Neural cell (in vitro differentiated cells): ENCODE measurements around the gene SH2D3A. TPM values are rescaled to one million over a fixed set of nuclear protein-coding genes. Genes with fewer than 3 reads are reported as not detected.

Source experiments
- H2AFZ ChIP-seq: fragments of 200-600, 300-800 bp; sonication (generic), shearing (Covaris generic); 2 replicates; pipeline ENCODE4 v1.6.0; 2014; ENCODE audit warnings: low read depth, mild to moderate bottlenecking, antibody characterized with exemption, low read length, moderate library complexity
- H3F3A ChIP-seq: fragments of 200-600 bp; shearing (Covaris generic); 2 replicates; pipeline ENCODE4 v1.6.1; 2016; ENCODE audit warnings: mild to moderate bottlenecking, moderate library complexity, mixed read lengths, antibody characterized with exemption, low read length; ENCODE audit not compliant: insufficient read depth, poor library complexity, severe bottlenecking
- H3K27ac ChIP-seq: fragments of 200-600, 300-800 bp; sonication (generic), shearing (Covaris generic); 2 replicates; pipeline ENCODE4 v1.5.1; 2014; ENCODE audit warnings: mild to moderate bottlenecking, low read length, moderate library complexity
- H3K27me3 ChIP-seq: fragments of 300-800, 200-600 bp; sonication (generic), shearing (Covaris generic); 2 replicates; pipeline ENCODE4 v1.6.0; 2014; ENCODE audit warnings: mild to moderate bottlenecking, low read depth, low read length, moderate library complexity; ENCODE audit not compliant: insufficient read depth
- H3K36me3 ChIP-seq: fragments of 300-800, 200-600 bp; sonication (generic), shearing (Covaris generic); 2 replicates; pipeline ENCODE4 v1.5.1; 2014; ENCODE audit warnings: mild to moderate bottlenecking, antibody characterized with exemption, low read length, moderate library complexity; ENCODE audit not compliant: insufficient read depth
- H3K4me2 ChIP-seq: fragments of 300-800, 200-600 bp; sonication (generic), shearing (Covaris generic); 2 replicates; pipeline ENCODE4 v1.6.0; 2014; ENCODE audit warnings: mild to moderate bottlenecking, low read length
- H3K4me3 ChIP-seq: fragments of 300-800, 200-600 bp; sonication (generic), shearing (Covaris generic); 2 replicates; pipeline ENCODE4 v1.5.1; 2014; ENCODE audit warnings: mild to moderate bottlenecking, low read length, moderate library complexity
- H3K79me2 ChIP-seq: fragments of 200-600 bp; shearing (Covaris generic); replicated peaks from 2 replicates; pipeline ENCODE4 v1.6.0; 2014; ENCODE audit warnings: mild to moderate bottlenecking, low read length, moderate library complexity; ENCODE audit not compliant: insufficient read depth
- H3K9ac ChIP-seq: fragments of 300-800, 200-600 bp; sonication (generic), shearing (Covaris generic); 2 replicates; pipeline ENCODE4 v1.6.1; 2016; ENCODE audit warnings: mild to moderate bottlenecking, low read length, mixed read lengths
- H3K9me2 ChIP-seq: fragments of 200-600 bp; shearing (Covaris generic); 2 replicates; pipeline ENCODE4 v1.6.1; 2016; ENCODE audit warnings: mild to moderate bottlenecking, low read length, mixed read lengths; ENCODE audit not compliant: insufficient read depth
- H3K9me3 ChIP-seq: fragments of 200-600, 300-800 bp; sonication (generic), shearing (Covaris generic); 2 replicates; pipeline ENCODE4 v1.6.1; 2016; ENCODE audit warnings: mild to moderate bottlenecking, mixed run types, low read length, moderate library complexity, mixed read lengths
- H4K20me1 ChIP-seq: fragments of 200-600 bp; shearing (Covaris generic); 2 replicates; pipeline ENCODE4 v1.6.1; 2016; ENCODE audit warnings: mild to moderate bottlenecking, mixed run types; ENCODE audit not compliant: insufficient read depth
- EP300 ChIP-seq: fragments of 450-650 bp; conservative IDR thresholded peaks from 2 replicates; pipeline ENCODE4 v1.6.1; 2014; ENCODE audit warnings: antibody characterized with exemption, mild to moderate bottlenecking, moderate library complexity; ENCODE audit not compliant: poor library complexity, severe bottlenecking
- EZH2 ChIP-seq: fragments of 200-600, 300-800 bp; shearing (Covaris generic), sonication (generic); IDR thresholded peaks from 2 replicates; pipeline ENCODE4 v1.6.1; 2014; ENCODE audit warnings: antibody characterized with exemption, low read length, borderline replicate concordance, mild to moderate bottlenecking; ENCODE audit not compliant: insufficient read depth, poor library complexity, severe bottlenecking
- MXI1 ChIP-seq: fragments of 450-650 bp; conservative IDR thresholded peaks from 2 replicates; pipeline ENCODE4 v1.6.1; 2014; ENCODE audit warnings: antibody characterized with exemption, mild to moderate bottlenecking; ENCODE audit not compliant: poor library complexity, severe bottlenecking
- POLR2AphosphoS5 ChIP-seq: IDR thresholded peaks from 2 replicates; pipeline ENCODE4 v1.6.1; 2012
- RAD21 ChIP-seq: fragments of 450-650 bp; conservative IDR thresholded peaks from 2 replicates; pipeline ENCODE4 v1.6.1; 2014; ENCODE audit warnings: antibody characterized with exemption, mild to moderate bottlenecking, moderate library complexity
- SMC3 ChIP-seq: fragments of 450-650 bp; conservative IDR thresholded peaks from 2 replicates; pipeline ENCODE4 v1.6.1; 2014; ENCODE audit warnings: antibody characterized with exemption, mild to moderate bottlenecking, moderate library complexity; ENCODE audit not compliant: poor library complexity
- TAF1 ChIP-seq: IDR thresholded peaks from 2 replicates; pipeline ENCODE4 v1.6.1; 2012; ENCODE audit warnings: low read depth
- polyA plus RNA-seq: library from polyadenylated mRNA; depleted of rRNA; stranded (reverse); fragments of >200 nt; gene quantifications from 2 replicates; pipeline ENCODE4 v1.2.3, GENCODE V29; 2014
- TF ChIP-seq, protein P1 (sequence below): fragments of 450-650 bp; IDR thresholded peaks from 2 replicates; pipeline ENCODE4 v1.5.1; 2014; ENCODE audit warnings: antibody characterized with exemption, mild to moderate bottlenecking, moderate library complexity; ENCODE audit not compliant: poor library complexity, severe bottlenecking
- TF ChIP-seq, protein P2 (sequence below): IDR thresholded peaks from 2 replicates; pipeline ENCODE4 v1.6.1; 2012; ENCODE audit warnings: borderline replicate concordance

SH2D3A gene
- polyA plus RNA-seq, 1 donor from 2014 or later: 3.6 TPM

DNA sequence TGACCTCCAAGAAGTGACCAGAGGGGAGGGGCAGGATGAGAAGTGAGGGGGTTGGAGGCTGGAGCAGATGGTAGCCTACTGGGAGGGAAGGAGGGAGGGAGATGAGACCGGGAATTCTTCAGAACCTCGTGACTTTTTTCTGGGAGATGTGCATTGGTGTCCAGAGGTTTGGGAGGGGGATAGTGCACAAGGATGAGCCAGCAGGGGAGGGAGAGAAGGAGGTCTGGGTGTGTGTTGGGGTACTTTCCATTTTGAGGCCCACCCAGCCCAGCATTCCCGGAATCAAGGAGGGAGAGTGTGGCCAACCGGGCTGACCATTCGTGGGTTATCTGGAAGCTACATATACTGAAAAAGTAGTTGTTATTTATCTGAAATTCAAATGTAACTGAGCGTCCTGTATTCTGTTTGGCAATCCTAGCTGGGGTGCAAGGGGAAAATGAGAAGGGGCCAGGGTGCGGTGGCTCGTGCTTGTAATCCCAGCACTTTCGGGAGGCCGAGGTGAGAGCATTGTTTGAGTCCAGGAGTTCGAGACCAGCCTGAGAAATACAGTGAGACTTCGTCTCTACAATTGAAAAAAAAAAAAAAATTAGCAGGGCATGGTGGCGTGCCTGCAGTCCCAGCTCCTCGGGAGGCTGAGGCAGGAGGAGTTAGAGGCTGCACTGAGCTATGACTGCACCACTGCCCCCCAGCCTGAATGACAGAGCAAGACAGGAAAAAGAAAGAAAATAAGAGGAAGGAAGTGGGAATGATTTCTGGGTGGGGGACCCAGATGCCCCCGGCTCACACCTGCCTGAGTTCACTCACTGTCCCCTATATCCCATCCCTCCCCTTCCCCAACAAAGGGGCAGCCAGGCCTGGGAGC is 42.4 kb downstream of the SH2D3A start (continued):
- no peak for TF ChIP-seq TAF1

GRCh38 chr19:6723738-6724137 is 43.5 kb downstream of the SH2D3A start:
- Histone ChIP-seq H2AFZ (no peak overlapping the region), H3K36me3 (no peaks in the 10 kb centered on the region), H3K9me3 (no peaks in the 10 kb centered on the region), H3K4me2 (no peak overlapping the region), H3K79me2 (no peaks in the 10 kb centered on the region), H3K9me2 (no peaks in the 10 kb centered on the region), H3K27me3 (no peaks in the 10 kb centered on the region), H3K9ac (no peak overlapping the region), H3K27ac (no peak overlapping the region), H4K20me1 (no peaks in the 10 kb centered on the region), H3F3A (no peaks in the 10 kb centered on the region), H3K4me3 (no peak overlapping the region)
- TF ChIP-seq, protein P1, sequence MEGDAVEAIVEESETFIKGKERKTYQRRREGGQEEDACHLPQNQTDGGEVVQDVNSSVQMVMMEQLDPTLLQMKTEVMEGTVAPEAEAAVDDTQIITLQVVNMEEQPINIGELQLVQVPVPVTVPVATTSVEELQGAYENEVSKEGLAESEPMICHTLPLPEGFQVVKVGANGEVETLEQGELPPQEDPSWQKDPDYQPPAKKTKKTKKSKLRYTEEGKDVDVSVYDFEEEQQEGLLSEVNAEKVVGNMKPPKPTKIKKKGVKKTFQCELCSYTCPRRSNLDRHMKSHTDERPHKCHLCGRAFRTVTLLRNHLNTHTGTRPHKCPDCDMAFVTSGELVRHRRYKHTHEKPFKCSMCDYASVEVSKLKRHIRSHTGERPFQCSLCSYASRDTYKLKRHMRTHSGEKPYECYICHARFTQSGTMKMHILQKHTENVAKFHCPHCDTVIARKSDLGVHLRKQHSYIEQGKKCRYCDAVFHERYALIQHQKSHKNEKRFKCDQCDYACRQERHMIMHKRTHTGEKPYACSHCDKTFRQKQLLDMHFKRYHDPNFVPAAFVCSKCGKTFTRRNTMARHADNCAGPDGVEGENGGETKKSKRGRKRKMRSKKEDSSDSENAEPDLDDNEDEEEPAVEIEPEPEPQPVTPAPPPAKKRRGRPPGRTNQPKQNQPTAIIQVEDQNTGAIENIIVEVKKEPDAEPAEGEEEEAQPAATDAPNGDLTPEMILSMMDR: no peak
- TF ChIP-seq EZH2: no peak
- TF ChIP-seq SMC3: no peak
- no peak for TF ChIP-seq EP300
- no peak for TF ChIP-seq POLR2AphosphoS5
- TF ChIP-seq, protein P2, sequence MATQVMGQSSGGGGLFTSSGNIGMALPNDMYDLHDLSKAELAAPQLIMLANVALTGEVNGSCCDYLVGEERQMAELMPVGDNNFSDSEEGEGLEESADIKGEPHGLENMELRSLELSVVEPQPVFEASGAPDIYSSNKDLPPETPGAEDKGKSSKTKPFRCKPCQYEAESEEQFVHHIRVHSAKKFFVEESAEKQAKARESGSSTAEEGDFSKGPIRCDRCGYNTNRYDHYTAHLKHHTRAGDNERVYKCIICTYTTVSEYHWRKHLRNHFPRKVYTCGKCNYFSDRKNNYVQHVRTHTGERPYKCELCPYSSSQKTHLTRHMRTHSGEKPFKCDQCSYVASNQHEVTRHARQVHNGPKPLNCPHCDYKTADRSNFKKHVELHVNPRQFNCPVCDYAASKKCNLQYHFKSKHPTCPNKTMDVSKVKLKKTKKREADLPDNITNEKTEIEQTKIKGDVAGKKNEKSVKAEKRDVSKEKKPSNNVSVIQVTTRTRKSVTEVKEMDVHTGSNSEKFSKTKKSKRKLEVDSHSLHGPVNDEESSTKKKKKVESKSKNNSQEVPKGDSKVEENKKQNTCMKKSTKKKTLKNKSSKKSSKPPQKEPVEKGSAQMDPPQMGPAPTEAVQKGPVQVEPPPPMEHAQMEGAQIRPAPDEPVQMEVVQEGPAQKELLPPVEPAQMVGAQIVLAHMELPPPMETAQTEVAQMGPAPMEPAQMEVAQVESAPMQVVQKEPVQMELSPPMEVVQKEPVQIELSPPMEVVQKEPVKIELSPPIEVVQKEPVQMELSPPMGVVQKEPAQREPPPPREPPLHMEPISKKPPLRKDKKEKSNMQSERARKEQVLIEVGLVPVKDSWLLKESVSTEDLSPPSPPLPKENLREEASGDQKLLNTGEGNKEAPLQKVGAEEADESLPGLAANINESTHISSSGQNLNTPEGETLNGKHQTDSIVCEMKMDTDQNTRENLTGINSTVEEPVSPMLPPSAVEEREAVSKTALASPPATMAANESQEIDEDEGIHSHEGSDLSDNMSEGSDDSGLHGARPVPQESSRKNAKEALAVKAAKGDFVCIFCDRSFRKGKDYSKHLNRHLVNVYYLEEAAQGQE: no peak
- TF ChIP-seq MXI1: no peak
- no peak for TF ChIP-seq RAD21
- no peak for TF ChIP-seq TAF1

- Histone ChIP-seq H3K79me2 (no peaks in the 10 kb centered on the region), H3K9ac (no peak overlapping the region), H3K27ac (no peak overlapping the region), H2AFZ (no peak overlapping the region), H3K36me3 (no peaks in the 10 kb centered on the region), H3K4me3 (no peak overlapping the region), H3K27me3 (no peaks in the 10 kb centered on the region), H4K20me1 (no peaks in the 10 kb centered on the region), H3K9me2 (no peaks in the 10 kb centered on the region), H3K9me3 (no peaks in the 10 kb centered on the region), H3K4me2 (no peak overlapping the region), H3F3A (no peaks in the 10 kb centered on the region)
- TF ChIP-seq POLR2AphosphoS5 (no peak), EP300 (no peak), RAD21 (no peak), SMC3 (no peak), EZH2 (no peak)
Measured at GRCh38 chr19:6723108-6723618, 44.1 kb downstream of the SH2D3A start.
